Measurements from ENCODE around the gene NSMF.

The NSMF gene

DNA sequence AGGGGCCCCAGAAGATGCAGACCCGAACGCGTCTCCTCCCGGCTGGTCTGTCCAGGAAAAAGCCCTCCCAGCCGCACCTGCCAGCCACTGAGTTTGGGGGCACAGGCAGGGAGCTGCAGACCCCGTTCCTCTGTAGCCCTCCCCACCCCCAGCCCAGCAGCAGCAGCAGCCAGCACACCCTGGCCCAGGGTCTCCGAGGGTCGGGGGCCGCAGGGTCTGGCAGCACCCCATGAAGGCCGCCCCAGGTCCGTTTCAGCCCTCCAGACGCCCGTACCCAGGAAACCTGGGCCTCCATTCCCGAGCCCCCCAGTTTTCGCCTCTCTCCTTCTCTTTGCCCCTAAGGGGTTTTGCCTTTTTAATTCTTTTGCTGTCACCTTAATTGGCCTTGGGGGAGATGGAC is 55.9 kb downstream of the NSMF start:
- H3K4me3 ChIP-seq (ENCODE audit: low read depth, low read length), result no peak overlapping the region
- no peak for DNase-seq (ENCODE audit: low read depth, low spot score)
- in situ Hi-C loops (cut with HindIII; ENCODE audit: low sequenced_read_pairs), result no loop called here
- TF ChIP-seq, protein P1, sequence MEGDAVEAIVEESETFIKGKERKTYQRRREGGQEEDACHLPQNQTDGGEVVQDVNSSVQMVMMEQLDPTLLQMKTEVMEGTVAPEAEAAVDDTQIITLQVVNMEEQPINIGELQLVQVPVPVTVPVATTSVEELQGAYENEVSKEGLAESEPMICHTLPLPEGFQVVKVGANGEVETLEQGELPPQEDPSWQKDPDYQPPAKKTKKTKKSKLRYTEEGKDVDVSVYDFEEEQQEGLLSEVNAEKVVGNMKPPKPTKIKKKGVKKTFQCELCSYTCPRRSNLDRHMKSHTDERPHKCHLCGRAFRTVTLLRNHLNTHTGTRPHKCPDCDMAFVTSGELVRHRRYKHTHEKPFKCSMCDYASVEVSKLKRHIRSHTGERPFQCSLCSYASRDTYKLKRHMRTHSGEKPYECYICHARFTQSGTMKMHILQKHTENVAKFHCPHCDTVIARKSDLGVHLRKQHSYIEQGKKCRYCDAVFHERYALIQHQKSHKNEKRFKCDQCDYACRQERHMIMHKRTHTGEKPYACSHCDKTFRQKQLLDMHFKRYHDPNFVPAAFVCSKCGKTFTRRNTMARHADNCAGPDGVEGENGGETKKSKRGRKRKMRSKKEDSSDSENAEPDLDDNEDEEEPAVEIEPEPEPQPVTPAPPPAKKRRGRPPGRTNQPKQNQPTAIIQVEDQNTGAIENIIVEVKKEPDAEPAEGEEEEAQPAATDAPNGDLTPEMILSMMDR (IDR thresholded peaks at IDR 0.05; ENCODE audit: low read depth, low read length), result no peak

DNA sequence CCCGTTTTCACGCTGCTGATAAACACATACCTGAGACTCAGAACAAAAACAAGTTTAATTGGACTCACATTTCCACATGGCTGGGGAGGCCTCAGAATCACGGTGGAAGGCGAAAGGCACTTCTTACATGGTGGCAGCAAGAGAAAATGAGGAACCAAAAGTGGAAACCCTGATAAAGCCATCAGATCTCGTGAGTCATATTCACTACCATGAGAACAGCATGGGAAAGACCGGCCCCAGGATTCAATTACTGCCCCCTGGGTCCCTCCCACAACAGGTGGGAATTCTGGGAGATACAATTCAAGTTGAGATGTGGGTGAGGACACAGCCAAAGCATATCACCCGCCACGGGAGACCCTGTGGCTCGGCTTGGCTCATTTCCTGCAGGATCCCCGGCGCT is 56.4 kb downstream of the NSMF start:
- in situ Hi-C loops (cut with HindIII; ENCODE audit: low sequenced_read_pairs), result no loop called here
- no peak for DNase-seq (ENCODE audit: low read depth, low spot score)
- H3K4me3 ChIP-seq (ENCODE audit: low read depth, low read length), result no peak overlapping the region
- TF ChIP-seq, protein P1 (IDR thresholded peaks at IDR 0.05; ENCODE audit: low read depth, low read length), result no peak

GRCh38 chr9:137398561-137399468 is 60.3 kb downstream of the NSMF start:
- in situ Hi-C loops (cut with HindIII; ENCODE audit: low sequenced_read_pairs), result no loop called here
- TF ChIP-seq, protein P1 (IDR thresholded peaks at IDR 0.05; ENCODE audit: low read depth, low read length), result no peak
- DNase-seq (ENCODE audit: low read depth, low spot score), result no peak

DNA sequence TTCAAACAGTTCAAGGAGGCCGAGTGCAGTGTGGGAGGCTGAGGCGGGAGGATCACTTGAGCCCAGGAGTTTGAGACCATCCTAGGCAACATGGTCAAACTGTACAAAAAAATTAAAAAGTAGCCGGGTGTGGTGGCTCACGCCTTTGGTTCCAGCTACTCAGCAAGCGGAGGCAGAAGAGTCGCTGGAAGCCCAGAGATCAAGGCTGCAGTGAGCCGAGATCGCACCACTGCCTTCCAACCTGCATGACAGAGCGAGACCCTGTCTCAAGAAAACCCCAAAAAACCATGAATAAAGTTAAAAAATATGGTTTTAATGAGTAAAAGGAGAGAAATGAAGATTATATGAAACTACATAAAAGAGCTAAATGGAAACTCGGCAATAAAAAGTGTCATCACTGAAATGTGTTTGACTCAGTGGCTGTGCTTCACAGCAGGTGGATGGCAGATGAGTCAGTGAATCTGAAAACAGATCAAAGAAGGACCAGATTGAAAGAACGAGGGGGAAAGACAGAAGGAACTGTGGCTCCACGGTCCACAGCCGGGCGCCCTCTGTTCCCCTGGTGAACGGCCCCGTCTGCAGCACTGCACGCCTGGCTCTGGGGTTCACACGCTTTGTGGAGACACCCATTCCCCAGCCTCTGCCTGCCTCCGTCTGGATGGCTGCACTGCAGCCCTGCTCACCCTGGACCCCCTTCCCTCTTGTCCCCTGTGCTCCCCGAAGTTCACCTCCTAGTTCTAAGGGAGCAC is 61.3 kb downstream of the NSMF start:
- in situ Hi-C loops (cut with HindIII; ENCODE audit: low sequenced_read_pairs), result no loop called here
- TF ChIP-seq, protein P1 (IDR thresholded peaks at IDR 0.05; ENCODE audit: low read depth, low read length), result no peak
- DNase-seq (ENCODE audit: low read depth, low spot score), result no peak
- H3K4me3 ChIP-seq (ENCODE audit: low read depth, low read length), result no peak overlapping the region

More at GRCh38 chr9:137398561-137399468, 60.3 kb downstream of the NSMF start:
- H3K4me3 ChIP-seq (ENCODE audit: low read depth, low read length), result no peak overlapping the region

All from astrocyte of the spinal cord (primary cell).